Left cardiac atrium (tissue), 4 donors: Measurements from ENCODE around the gene ANKS1A. TPM values are rescaled to one million over a fixed set of nuclear protein-coding genes. Genes with fewer than 3 reads are reported as not detected.
"Not testable (repeated sequence)": the region's sequence is repeated elsewhere in the genome, so short reads cannot be mapped to it uniquely, and the experiment has no call there.

ENCODE experiments used
- ATAC-seq, 2 donors: fragments of 200-7000 bp; cut with Tn5 transposase; one replicate each; pipeline ENCODE4 v1.9.1; 2020; ENCODE audit warnings: mild to moderate bottlenecking in 2 of 2, moderate library complexity in 2 of 2
- DNase-seq: peaks from one replicate; pipeline ENCODE4 v3.0.0-alpha.2; 2020
- intact Hi-C, 2 donors: fragments of 100-400 bp; cut with DNase I; formaldehyde crosslinking; loops; one replicate each; pipeline versions ENCODE4 v1.14.1 to v1.15.1; 2022 to 2023
- total RNA-seq, 2 donors: library from RNA; stranded (reverse); fragmentation: NEBNext Ultra II Directional; extraction: Animal tissue kit (Norgen Biotek cat#: 25700); gene quantifications; one replicate each; pipeline ENCODE4 v1.2.1, GENCODE V29; 2021
- donor health status: DM: no; HTN: yes; CAD: no.
- donor health status: DM: no; HTN: yes; CAD: no; lungs with severe emphysema.
- donor health status: DM: yes; HTN: yes; CAD: no.
- donor health status: Dilated cardiomyopathy.

ANKS1A gene
- total RNA-seq, 2 donors from 2014 or later, result 20.9 to 26.4 TPM

DNA sequence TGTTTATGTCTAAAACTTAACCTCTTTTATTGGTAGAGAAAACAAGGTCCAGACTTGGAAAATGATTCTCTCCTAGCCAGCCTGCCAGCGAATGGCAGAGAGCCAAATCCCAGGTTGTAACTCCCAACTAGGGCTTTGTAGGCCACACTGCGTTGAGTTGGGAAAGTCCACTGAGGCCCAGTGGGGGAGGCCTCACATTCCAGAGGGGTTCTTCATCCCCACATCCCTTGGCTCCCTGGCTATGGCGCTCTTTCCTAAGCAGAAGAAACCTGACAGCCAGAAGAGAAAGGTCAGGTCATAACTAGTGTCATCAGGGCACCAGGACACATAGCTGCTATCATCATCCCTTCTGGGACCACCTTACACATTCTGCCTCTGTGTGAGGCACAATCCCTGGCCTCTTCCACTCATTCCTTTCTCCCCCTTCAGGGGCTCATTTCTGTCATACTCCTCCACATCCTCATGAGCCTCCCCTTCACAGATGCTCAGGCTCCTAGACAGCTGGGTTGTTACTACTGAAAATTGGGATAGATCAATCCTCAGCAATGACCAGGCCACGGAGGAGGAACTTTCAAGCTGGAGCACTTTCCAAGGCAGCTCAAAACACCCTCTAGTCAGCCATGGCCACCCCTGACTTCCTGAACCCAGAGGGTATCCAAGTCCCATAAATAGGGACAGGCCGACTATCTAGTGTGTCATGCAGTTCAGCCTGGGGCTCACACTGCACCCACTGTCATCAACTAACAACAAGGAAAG, 203.5 kb downstream of the ANKS1A start:
- ATAC-seq (peak; percentile 7 to 25), DNase-seq (no peak)
- intact Hi-C loops, result no loop called here

DNA sequence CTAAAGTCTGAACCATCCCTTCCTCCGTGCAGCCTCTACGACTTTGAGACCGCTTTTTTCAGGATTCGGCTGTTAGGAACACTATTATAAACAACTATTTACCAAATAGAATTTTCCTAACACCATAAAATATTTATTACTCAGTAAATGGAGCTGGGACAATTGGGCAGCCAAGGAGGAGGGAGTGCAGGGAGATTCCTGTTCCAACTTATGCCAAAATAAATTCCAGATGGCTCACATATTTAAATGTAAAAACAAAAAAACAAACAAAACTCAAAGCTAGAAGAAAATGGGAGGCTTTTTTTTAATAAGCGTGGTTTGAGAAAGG, 204.0 kb downstream of the ANKS1A start:
- no peak for ATAC-seq
- DNase-seq, result no peak
- intact Hi-C loops, result no loop called here

DNA sequence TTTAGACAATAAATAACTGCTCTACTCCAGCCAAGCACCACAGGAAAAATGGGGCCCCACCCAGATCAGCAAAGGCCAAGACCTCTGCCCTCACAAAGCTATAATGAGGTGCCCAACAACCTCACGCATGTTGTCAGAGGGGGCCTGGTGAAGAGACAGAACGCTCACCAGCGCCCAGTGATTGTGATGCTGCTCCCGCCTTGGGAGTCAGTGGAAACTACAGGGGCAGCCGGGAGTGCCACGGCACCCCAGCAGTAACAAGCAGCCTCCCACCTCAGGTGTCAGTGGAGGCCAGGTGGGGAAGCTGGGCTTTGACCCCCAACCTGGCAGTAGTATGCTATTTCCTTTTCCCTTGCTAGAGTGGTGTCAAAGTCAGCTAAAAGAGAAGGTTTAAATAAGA, 204.7 kb downstream of the ANKS1A start:
- no peak for ATAC-seq
- DNase-seq, result no peak
- intact Hi-C loops, result no loop called here

DNA sequence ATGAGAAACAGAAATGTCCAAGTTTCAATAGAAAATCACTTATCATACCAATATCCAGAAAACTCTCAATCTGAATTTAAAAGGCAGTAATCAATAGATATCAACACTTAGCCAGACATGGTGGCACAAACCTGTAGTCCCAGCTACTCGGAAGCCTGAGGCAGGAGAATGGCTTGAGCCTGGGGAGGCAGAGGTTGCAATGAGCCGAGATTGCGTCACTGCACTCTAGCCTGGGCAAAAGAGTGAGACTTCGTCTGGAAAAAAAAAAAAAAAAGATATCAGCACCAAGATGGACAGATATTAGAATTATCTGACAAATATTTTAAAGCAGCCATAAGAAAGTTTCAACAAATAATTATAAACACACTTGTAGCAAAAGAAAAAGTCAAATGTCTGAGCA, 205.1 kb downstream of the ANKS1A start:
- DNase-seq, result no peak
- no peak for ATAC-seq
- intact Hi-C loops, result no loop called here

DNA sequence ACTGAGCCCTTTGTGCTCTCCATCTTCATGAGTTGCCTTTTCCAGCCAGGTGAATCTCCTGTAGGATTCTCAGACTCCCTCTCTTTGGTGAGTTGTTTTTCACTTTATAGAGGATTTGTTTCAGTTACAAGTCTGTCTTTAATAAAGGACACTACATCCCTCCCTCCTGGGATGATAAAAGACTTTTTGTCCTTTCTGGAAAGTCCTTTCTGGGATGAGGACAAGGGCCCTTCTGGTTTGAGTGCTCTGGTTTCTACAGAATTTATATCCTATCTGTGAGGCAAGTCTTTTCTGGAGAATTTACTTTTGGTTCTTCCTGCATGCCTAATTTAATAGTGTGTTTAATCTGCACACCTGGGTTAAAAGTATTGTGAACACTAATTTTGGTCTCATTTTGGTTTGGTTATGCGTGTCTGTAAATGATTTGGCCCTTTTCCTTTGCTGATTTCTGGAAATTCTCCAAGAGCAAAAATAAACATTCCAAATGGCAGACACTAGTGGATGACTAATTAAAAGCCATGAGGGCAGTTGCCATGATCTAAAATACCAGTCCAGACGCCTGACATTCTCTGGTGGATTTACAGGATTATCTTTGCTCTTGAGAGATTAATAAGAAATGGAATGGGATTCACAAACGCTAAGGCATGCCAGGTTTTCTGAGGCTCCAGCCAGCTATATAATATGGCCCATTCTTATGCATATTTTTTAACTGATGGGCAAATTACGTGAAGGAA, 207.2 kb downstream of the ANKS1A start:
- intact Hi-C loops, result no loop called here
- ATAC-seq (peak; percentile 61 to 68), DNase-seq (no peak)

DNA sequence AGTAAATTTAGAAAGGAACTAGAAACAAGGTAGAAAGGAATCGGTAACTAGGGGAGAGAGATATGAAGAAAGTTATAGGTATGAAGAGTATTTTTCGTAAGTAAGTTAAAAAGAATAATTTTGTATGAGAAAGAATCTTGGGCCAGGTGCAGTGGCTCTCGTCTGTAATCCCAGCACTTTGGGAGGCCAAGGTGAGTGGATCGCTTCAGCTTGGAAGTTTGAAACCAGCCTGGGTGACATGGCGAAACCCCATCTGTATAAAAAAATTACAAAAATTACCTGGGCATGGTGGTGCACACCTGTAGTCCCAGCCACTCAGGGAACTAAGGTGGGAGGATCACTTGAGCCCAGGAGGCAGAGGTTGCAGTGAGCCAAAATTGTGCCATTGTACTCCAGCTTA, 210.1 kb downstream of the ANKS1A start:
- ATAC-seq (no peak), DNase-seq (no peak)
- intact Hi-C loops, result no loop called here

DNA sequence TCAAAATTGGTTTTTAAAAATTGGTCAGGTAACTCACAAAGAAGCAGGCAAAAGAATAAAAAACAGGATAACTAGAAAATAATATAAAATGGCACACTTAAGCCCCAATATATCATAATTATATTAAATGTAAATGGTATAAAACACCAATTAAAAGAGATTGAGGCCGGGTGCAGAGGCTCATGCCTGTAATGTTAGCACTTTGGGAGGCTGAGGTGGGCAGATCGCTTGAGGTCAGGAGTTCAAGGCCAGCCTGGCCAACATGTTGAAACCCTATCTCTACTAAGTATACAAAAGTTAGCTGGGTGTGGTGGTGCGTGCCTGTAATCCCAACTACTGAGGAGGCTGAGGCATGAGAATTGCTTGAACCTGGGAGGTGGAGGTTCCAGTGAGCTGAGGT, 216.0 kb downstream of the ANKS1A start:
- intact Hi-C loops, result no loop called here
- ATAC-seq (no peak), DNase-seq (no peak)

DNA sequence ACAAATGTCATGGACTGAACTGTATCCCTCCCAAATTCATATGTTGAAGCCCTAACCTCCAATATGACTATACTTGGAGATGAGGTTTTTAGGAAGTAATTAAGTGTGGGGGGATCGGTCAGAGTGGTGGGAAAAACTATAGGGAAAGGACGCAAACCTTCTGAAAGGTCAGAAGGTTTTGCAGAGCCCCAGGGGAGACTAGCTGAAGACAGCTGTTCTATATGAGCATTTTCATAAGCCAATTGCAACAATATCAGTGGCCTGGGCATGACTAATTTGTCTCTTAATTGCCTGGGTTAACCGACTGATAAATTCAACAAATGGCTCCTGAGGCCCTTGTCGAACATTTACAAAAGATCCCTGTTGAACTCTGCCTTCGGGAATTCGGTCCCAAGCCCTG, 217.0 kb downstream of the ANKS1A start:
- intact Hi-C loops, ATAC-seq, DNase-seq: not testable (repeated sequence)

DNA sequence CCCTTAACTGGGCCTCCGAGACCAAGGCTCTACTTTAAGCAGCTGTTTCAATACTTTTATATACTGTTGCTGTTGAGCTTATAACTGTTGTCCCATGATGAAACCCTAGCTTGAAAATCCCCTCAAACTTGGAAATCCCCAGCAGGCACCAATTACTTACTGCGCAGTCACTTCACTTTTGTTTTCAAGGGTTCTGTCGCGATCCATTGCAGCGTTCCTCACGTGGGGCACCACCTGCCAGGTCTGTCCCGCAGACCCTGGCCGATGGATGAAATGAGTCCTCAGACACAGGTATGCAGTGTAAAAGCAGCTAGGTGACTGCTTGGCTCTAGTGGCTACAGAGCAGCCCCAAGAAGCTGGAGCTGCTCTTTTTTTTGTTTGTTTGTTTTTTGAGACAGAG, 218.2 kb downstream of the ANKS1A start:
- intact Hi-C loops, DNase-seq, ATAC-seq: not testable (repeated sequence)

DNA sequence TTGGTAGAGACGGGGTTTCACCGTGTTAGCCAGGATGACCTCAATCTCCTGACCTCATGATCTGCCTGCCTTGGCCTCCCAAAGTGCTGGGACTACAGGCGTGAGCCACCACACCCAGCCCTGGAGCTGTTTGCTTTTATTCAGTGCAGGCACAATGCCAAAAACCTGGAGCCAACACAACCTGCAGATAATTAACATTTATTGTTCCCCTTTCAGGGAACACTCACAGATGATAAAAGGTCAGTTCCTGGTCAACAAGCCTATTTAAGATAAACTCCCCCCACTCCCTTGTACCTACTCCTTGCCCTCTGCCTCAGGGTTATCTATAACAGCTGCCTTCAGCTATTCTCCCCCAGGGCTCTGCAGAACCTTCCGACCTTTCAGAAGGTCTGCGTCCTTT, 218.7 kb downstream of the ANKS1A start:
- intact Hi-C loops, ATAC-seq, DNase-seq: not testable (repeated sequence)

DNA sequence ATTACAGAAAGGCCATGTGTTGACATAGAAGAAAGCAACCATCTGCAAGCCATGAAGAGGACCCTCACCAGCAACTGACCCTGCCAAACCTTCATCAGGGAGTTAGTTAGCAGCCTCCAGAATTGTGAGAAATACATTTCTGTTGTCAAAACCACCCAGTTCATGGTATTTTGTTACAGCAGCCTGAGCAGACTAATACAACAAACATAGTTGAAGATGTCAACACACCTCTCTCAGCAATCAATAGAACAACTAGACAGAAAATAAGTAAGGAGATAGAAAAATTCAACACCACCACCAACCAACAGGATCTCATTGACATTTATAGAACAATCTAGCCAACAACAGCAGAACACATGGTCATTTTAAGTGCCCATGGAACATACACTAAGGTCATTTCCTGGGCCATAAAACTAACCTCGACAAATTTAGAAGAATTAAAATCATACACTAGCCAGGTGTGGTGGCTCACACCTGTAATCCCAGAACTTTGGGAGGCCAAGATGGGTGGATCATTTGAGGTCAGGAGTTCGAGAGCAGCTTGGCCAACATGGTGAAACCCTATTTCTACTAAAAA, 219.3 kb downstream of the ANKS1A start:
- ATAC-seq, result no peak
- DNase-seq, result no peak
- intact Hi-C loops, result no loop called here

DNA sequence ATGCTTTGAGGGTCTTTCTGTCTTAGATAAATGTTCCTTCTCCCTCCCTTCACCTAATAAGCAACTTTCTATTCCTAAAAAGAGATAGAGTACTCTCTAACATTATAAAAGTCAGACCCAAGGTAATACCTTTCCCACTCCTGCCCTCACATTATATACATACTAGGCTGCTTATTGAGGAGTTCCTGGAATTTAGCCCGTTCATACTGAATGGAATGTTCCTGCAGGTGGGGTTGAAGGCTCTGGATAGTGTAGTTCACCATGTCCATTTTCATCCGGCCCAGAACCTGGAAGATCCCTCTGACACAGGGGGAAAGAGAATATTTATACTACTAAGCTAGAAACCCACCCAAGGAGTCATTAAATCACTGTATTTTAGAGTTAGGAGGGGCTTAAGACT, 231.7 kb downstream of the ANKS1A start:
- DNase-seq (no peak), ATAC-seq (no peak)
- intact Hi-C loops, result no loop called here

DNA sequence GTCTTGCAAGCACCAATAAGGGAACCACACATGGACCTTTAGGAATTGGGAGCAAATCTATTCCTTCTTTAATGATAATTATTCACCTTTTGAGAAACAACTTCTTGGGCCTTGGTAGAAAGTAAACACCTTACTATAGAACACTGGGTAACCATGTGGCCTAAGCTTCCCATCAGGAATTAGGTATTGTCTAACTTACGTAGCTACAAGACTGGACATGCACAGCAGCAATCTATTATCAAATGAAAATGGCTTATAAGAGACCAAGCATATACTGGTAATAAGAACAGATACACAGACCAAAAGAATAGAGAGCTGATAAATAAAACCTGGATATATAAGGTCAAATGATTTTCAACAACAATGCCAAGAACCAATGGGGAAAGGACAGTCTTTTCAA, 235.3 kb downstream of the ANKS1A start:
- ATAC-seq (no peak), DNase-seq (no peak)
- intact Hi-C loops, result no loop called here

DNA sequence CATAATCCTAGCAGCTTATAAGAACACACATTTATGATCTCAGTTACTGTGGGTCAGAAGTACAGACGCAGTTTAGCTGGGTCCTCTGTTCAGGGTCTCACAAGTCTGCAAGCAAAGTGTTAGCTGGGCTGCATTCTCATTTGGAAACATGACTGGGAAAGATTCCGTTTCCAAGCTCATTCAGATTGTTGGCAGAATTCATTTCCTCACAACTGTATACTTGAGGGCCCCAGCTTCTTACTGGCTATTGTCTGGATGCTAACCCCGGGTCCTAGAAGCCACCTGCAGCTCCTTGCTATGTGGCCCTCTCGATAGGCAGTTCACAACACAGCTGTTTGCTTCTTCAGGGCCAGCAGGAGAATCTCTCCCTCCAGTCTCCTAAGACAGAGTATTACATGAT, 239.0 kb downstream of the ANKS1A start:
- ATAC-seq (no peak), DNase-seq (no peak)
- intact Hi-C loops, result no loop called here

DNA sequence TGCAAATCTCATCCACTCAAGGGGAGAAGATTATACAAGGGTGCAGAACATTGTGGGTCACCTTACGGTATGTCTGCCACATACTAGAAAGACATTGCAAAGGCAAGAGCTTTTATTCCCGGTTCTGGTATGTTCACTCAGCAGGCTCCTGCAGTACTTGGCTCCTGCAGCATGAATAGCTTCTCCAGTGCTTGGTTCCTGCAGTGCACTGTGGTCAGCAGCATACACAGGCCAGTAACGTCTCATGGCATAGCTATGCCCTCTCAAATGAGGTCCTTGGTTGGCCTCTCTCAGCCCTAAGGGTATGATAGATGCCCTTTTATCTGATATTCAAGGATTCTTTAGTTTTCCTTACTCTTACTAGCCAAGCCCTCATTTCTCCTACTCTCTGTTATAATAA, 239.4 kb downstream of the ANKS1A start:
- DNase-seq (no peak), ATAC-seq (no peak)
- intact Hi-C loops, result no loop called here

DNA sequence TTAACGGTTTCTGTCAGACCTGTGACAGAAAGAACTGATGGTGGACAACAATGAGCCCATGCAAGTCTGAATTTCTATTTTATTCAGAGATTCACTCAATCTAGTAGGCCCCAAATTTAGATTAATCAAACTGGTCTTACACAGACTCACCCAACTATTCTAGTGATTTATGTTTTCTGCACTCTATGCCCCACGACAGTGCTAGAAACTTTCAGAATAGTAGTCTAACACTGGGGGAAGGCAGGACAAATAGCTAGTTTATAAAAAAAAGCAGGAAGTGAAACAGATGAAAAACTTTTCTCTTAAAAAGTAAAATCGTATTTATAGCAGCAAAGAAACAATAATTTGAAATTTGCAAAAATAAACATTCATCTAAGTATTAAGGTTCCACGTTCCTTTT, 247.1 kb downstream of the ANKS1A start:
- intact Hi-C loops, result no loop called here
- no peak for DNase-seq
- no peak for ATAC-seq

DNA sequence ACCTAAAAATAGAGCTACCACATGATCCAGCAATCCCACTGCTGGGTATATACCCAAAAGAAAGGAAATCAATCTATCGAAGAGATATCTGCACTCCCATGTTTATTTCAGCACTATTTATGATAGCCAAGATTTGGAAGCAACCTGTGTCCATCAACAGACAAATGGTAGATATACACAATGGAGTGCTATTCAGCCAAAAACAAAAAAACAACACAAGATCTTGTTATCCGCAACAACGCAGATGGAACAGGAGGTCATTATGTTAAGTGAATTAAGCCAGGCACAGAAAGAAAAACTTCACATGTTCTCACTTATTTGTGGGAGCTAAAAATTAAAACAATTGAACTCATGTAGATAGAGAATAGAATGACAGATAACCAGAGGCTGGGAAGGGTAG, 249.1 kb downstream of the ANKS1A start:
- ATAC-seq, intact Hi-C loops, DNase-seq: not testable (repeated sequence)

DNA sequence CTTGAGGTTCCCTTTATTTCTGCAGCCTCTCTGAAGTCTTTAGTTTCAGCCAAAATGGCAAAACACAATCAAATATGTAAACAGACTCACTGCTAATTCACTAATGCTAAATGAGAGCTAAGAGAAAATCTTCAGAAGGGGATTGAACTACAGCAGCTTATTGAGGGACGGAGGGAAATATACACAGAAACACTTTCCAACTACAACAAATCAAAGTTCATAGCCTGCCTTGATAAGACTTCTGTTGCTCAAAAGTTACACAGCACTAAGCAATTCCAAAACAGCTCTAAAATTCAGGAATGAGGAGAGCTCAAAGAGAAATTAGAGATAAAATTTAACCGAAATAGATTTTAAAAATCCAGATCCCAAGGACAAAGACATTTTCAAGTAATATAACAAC, 250.4 kb downstream of the ANKS1A start:
- intact Hi-C loops, result no loop called here
- no peak for ATAC-seq

DNA sequence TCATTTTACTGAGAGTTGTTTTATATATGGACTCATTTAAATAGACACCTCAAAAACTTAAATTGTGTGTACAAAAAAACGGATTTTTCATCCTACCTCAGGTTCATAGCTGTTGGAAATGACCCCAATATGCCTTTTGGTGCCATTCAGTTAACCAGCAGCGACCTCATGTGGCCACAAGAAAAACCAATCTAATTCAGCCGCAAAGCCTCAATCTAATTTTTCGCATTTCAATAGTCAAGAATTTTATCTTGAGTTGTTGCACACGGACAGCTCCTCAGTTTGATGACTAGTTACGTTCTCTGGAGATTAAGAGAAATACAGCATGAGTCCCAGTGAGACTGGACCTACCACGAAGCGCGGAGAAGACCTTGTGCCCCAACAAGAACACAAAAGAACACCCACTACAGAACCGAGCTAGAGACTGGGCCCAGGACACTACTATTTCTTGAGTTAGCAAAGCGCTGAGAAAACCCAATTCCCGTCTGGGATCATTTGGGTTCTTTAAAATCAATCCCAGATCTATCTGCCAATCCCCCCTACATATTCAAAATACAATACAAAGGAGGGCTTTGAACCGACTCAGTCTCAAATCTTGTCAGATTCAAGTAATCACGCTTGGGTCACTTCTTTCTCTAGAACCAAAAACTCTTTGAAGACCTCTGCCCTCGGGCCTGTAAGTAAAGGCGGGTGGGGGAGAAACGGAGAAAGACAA, 251.0 kb downstream of the ANKS1A start:
- DNase-seq, result peak; percentile 49

More for the DNA sequence above, 250.4 kb downstream of the ANKS1A start:
- DNase-seq, result no peak

DNA sequence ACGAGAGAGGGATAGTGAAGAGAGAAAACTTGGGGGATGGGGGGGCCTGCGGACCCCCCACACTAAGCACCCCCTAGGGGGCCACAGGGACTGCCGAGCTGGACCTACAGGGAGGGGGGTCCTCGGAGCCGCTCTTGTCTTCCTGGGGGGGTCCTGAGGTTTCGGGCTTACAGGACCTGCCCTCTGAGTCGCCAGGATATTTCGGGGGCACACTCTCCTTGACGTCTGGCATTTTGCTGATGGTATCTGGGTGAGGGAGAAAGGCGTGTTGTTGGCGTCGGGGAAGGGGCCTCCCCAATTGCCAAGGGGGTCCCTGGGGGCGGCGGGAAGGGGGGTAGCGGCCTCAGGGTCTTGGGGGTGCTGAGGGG, 251.6 kb downstream of the ANKS1A start:
- ATAC-seq (peak in 1 of 2 donors; percentile 29), DNase-seq (no peak)
- intact Hi-C loops, result loop anchor here (1.0 to 10.0 kb wide), 5 partner anchors 64 to 266 kb away; no protein-coding TSS in a partner anchor

More for the DNA sequence above, 251.0 kb downstream of the ANKS1A start:
- peak; percentile 50 to 64 for ATAC-seq
- intact Hi-C loops, result loop anchor here (1.0 to 10.0 kb wide), 5 partner anchors 65 to 265 kb away; no protein-coding TSS in a partner anchor
